Prostate gland (tissue), 2 donors: ENCODE measurements around the gene PAPOLA.

Experiments
- POLR2A ChIP-seq: fragments of 450-650 bp; IDR thresholded peaks from one replicate; pipeline ENCODE4 v1.6.1; 2016; ENCODE audit warnings: antibody characterized with exemption, mild to moderate bottlenecking
- POLR2AphosphoS5 ChIP-seq: sonication (generic); formaldehyde crosslinking; IDR thresholded peaks from one replicate; pipeline ENCODE4 v1.6.1; 2017; ENCODE audit warnings: antibody characterized with exemption
- TF ChIP-seq, protein P1 (sequence below), 4 experiments: fragments of 200-600 bp in 2 of 4; fragments of 450-650 bp in 2 of 4; sonication (generic) in 2 of 4; IDR thresholded peaks; 1 replicate in 3 of 4; 2 replicates in 1 of 4; pipeline ENCODE4 v1.5.1; 2016 to 2019; ENCODE audit warnings: antibody characterized with exemption in 4 of 4, mild to moderate bottlenecking in 2 of 4, moderate library complexity in 2 of 4

DNA sequence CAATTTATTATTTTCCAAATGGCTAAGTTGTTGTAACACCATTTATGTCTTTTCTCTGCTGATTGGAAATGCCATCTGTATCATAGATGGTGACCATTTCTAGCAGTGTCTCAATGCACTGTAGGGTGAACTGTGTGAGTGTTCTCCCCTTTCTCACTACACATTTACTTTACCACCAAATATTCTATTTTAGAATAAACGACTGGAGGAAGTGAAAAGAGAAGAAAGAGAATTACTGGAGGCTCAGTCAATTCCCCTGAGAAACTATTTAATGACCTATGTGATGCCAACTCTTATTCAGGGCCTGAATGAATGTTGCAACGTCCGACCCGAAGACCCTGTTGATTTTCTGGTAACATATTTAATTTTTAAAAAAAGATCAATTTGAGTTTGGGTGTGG, 15.5 kb upstream of the PAPOLA start:
- TF ChIP-seq, protein P1, sequence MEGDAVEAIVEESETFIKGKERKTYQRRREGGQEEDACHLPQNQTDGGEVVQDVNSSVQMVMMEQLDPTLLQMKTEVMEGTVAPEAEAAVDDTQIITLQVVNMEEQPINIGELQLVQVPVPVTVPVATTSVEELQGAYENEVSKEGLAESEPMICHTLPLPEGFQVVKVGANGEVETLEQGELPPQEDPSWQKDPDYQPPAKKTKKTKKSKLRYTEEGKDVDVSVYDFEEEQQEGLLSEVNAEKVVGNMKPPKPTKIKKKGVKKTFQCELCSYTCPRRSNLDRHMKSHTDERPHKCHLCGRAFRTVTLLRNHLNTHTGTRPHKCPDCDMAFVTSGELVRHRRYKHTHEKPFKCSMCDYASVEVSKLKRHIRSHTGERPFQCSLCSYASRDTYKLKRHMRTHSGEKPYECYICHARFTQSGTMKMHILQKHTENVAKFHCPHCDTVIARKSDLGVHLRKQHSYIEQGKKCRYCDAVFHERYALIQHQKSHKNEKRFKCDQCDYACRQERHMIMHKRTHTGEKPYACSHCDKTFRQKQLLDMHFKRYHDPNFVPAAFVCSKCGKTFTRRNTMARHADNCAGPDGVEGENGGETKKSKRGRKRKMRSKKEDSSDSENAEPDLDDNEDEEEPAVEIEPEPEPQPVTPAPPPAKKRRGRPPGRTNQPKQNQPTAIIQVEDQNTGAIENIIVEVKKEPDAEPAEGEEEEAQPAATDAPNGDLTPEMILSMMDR (IDR thresholded peaks at IDR 0.05), result no peak
- TF ChIP-seq POLR2AphosphoS5, result no peak
- no peak for TF ChIP-seq POLR2A
